Mucosa of stomach (tissue), 1 donor: ENCODE measurements around the gene CCDC30.
A peak's percentile ranks its signal among the peaks of the same experiment; 100 is the strongest.

Experiments used
- H3K27me3 ChIP-seq: one replicate; pipeline ENCODE4 v1.7.0; 2013; ENCODE audit warnings: mild to moderate bottlenecking, low read length; ENCODE audit not compliant: control insufficient read depth, insufficient read depth
- H3K36me3 ChIP-seq: one replicate; pipeline ENCODE4 v1.7.0; 2013; ENCODE audit warnings: low read length; ENCODE audit not compliant: control insufficient read depth, insufficient read depth
- H3K4me1 ChIP-seq: one replicate; pipeline ENCODE4 v1.7.0; 2013; ENCODE audit warnings: mild to moderate bottlenecking, low read length; ENCODE audit not compliant: control insufficient read depth, insufficient read depth
- H3K4me3 ChIP-seq: one replicate; pipeline ENCODE4 v1.7.0; 2013; ENCODE audit warnings: low read length
- H3K9ac ChIP-seq: one replicate; pipeline ENCODE4 v1.7.0; 2013; ENCODE audit warnings: mild to moderate bottlenecking, low read length, moderate library complexity
- H3K9me3 ChIP-seq: one replicate; pipeline ENCODE4 v1.7.0; 2013; ENCODE audit warnings: mild to moderate bottlenecking, low read length, moderate library complexity; ENCODE audit not compliant: control insufficient read depth
- donor health status: Pancreatic carcinoma.

Gene CCDC30

GRCh38 chr1:42462828-42463763 lies at the start of gene CCDC30:
CCDC30 (plus strand) TSS chr1:42463286; CDS start chr1:42480552, 17,266 bp downstream.
- Histone ChIP-seq H3K9me3 (no peaks in the 10 kb centered on the region), H3K4me3 (peak within 1 kb of the TSS; percentile 44), H3K9ac (peak within 1 kb of the TSS; percentile 57), H3K4me1 (no peaks in the 10 kb centered on the region), H3K36me3 (no peaks in the 10 kb centered on the region), H3K27me3 (no peaks in the 10 kb centered on the region)

- H3K9me3 ChIP-seq = no peaks in the 10 kb centered on the region
- H3K4me3 ChIP-seq = no peak overlapping the region
- H3K9ac ChIP-seq = no peak overlapping the region
- no peaks in the 10 kb centered on the region for H3K36me3 ChIP-seq
- H3K27me3 ChIP-seq = no peaks in the 10 kb centered on the region
- H3K4me1 ChIP-seq = no peaks in the 10 kb centered on the region
Measured at GRCh38 chr1:42414551-42415496, 48.3 kb upstream of the CCDC30 start.

GRCh38 chr1:42417166-42417565 lies 45.9 kb upstream of the CCDC30 start:
- no peaks in the 10 kb centered on the region for H3K36me3 ChIP-seq
- H3K9ac ChIP-seq = no peak overlapping the region
- no peaks in the 10 kb centered on the region for H3K27me3 ChIP-seq
- peaks cover 10% of the 10 kb centered on the region for H3K4me1 ChIP-seq
- H3K4me3 ChIP-seq = no peak overlapping the region
- no peaks in the 10 kb centered on the region for H3K9me3 ChIP-seq

GRCh38 chr1:42418516-42418915 lies 44.6 kb upstream of the CCDC30 start:
- H3K27me3 ChIP-seq = no peaks in the 10 kb centered on the region
- H3K4me3 ChIP-seq = no peak overlapping the region
- H3K4me1 ChIP-seq = peaks cover 10% of the 10 kb centered on the region
- H3K9me3 ChIP-seq = no peaks in the 10 kb centered on the region
- no peak overlapping the region for H3K9ac ChIP-seq
- H3K36me3 ChIP-seq = no peaks in the 10 kb centered on the region

GRCh38 chr1:42419126-42419821 lies 43.8 kb upstream of the CCDC30 start:
- no peak overlapping the region for H3K4me3 ChIP-seq
- H3K9me3 ChIP-seq = no peaks in the 10 kb centered on the region
- no peaks in the 10 kb centered on the region for H3K36me3 ChIP-seq
- H3K27me3 ChIP-seq = no peaks in the 10 kb centered on the region
- no peak overlapping the region for H3K9ac ChIP-seq
- peaks cover 10% of the 10 kb centered on the region for H3K4me1 ChIP-seq

GRCh38 chr1:42420121-42420520 lies 43.0 kb upstream of the CCDC30 start:
- H3K9ac ChIP-seq = no peak overlapping the region
- H3K4me1 ChIP-seq = peaks cover 10% of the 10 kb centered on the region
- H3K27me3 ChIP-seq = no peaks in the 10 kb centered on the region
- H3K36me3 ChIP-seq = no peaks in the 10 kb centered on the region
- H3K4me3 ChIP-seq = no peak overlapping the region
- H3K9me3 ChIP-seq = no peaks in the 10 kb centered on the region

GRCh38 chr1:42420911-42421585 lies 42.0 kb upstream of the CCDC30 start:
- Histone ChIP-seq H3K27me3 (no peaks in the 10 kb centered on the region), H3K9ac (no peak overlapping the region), H3K9me3 (no peaks in the 10 kb centered on the region), H3K36me3 (no peaks in the 10 kb centered on the region), H3K4me3 (no peak overlapping the region), H3K4me1 (peaks cover 10% of the 10 kb centered on the region)

- Histone ChIP-seq H3K9me3 (no peaks in the 10 kb centered on the region), H3K9ac (no peak overlapping the region), H3K4me1 (peaks cover 10% of the 10 kb centered on the region), H3K27me3 (no peaks in the 10 kb centered on the region), H3K36me3 (no peaks in the 10 kb centered on the region), H3K4me3 (no peak overlapping the region)
Measured at GRCh38 chr1:42422737-42423136, 40.3 kb upstream of the CCDC30 start.

GRCh38 chr1:42423681-42424080 lies 39.4 kb upstream of the CCDC30 start:
- H3K9me3 ChIP-seq = no peaks in the 10 kb centered on the region
- H3K4me1 ChIP-seq = peaks cover 10% of the 10 kb centered on the region
- no peaks in the 10 kb centered on the region for H3K36me3 ChIP-seq
- H3K9ac ChIP-seq = no peak overlapping the region
- H3K4me3 ChIP-seq = no peak overlapping the region
- no peaks in the 10 kb centered on the region for H3K27me3 ChIP-seq

GRCh38 chr1:42424201-42424600 lies 38.9 kb upstream of the CCDC30 start:
- Histone ChIP-seq H3K36me3 (no peaks in the 10 kb centered on the region), H3K4me1 (peaks cover 10% of the 10 kb centered on the region), H3K9ac (no peak overlapping the region), H3K27me3 (no peaks in the 10 kb centered on the region), H3K9me3 (no peaks in the 10 kb centered on the region), H3K4me3 (no peak overlapping the region)

- H3K9me3 ChIP-seq = no peaks in the 10 kb centered on the region
- H3K36me3 ChIP-seq = no peaks in the 10 kb centered on the region
- H3K4me3 ChIP-seq = no peak overlapping the region
- H3K4me1 ChIP-seq = peaks cover 22% of the 10 kb centered on the region
- H3K9ac ChIP-seq = no peak overlapping the region
- no peaks in the 10 kb centered on the region for H3K27me3 ChIP-seq
Measured at GRCh38 chr1:42427240-42427639, 35.8 kb upstream of the CCDC30 start.
